Stimulated activated CD4-positive, alpha-beta T cell treated with anti-CD3 and anti-CD28 coated beads, Interleukin-15, amount 100 ng/mL, for 48 hours (primary cell): ENCODE measurements around the gene HOXC9.
"Not testable (repeated sequence)": the region's sequence is repeated elsewhere in the genome, so short reads cannot be mapped to it uniquely, and the experiment has no call there.

ENCODE experiments used
- DNase-seq, 2 donors: peaks; one replicate each; pipeline ENCODE4 v3.0.0-alpha.2; 2020; ENCODE audit warnings: low read depth in 2 of 2

HOXC9 gene

GRCh38 chr12:54040148-54040494 lies 40.2 kb downstream of the HOXC9 start:
- no peak for DNase-seq

GRCh38 chr12:54040648-54041047 lies 40.7 kb downstream of the HOXC9 start:
- DNase-seq, result no peak

- DNase-seq, result no peak
Measured at GRCh38 chr12:54041097-54041690, 41.2 kb downstream of the HOXC9 start.

- not testable (repeated sequence) for DNase-seq
Measured at GRCh38 chr12:54042033-54042432, 42.1 kb downstream of the HOXC9 start.

GRCh38 chr12:54042970-54043853 lies 43.3 kb downstream of the HOXC9 start:
- DNase-seq, result no peak

- DNase-seq, result no peak
Measured at GRCh38 chr12:54044425-54045103, 44.6 kb downstream of the HOXC9 start.

- DNase-seq, result no peak
Measured at GRCh38 chr12:54045401-54045800, 45.4 kb downstream of the HOXC9 start.

- DNase-seq, result no peak
Measured at GRCh38 chr12:54045868-54046521, 46.0 kb downstream of the HOXC9 start.

- no peak for DNase-seq
Measured at GRCh38 chr12:54046809-54047159, 46.8 kb downstream of the HOXC9 start.

GRCh38 chr12:54047160-54047963 lies 47.4 kb downstream of the HOXC9 start:
- DNase-seq, result no peak

- no peak for DNase-seq
Measured at GRCh38 chr12:54047964-54048303, 48.0 kb downstream of the HOXC9 start.

GRCh38 chr12:54048406-54049093 lies 48.6 kb downstream of the HOXC9 start:
- no peak for DNase-seq

GRCh38 chr12:54049108-54049507 lies 49.1 kb downstream of the HOXC9 start:
- no peak for DNase-seq

- no peak for DNase-seq
Measured at GRCh38 chr12:54050482-54050810, 50.5 kb downstream of the HOXC9 start.

- DNase-seq, result no peak
Measured at GRCh38 chr12:54051026-54051842, 51.3 kb downstream of the HOXC9 start.

GRCh38 chr12:54051874-54052437 lies 52.0 kb downstream of the HOXC9 start:
- DNase-seq, result no peak

- DNase-seq, result no peak
Measured at GRCh38 chr12:54052438-54053002, 52.6 kb downstream of the HOXC9 start.
